Testis (tissue), 2 donors: Measurements from ENCODE around the gene AXIN1.

ENCODE experiments used
- CTCF ChIP-seq, 3 experiments: fragments of 450-650 bp in 2 of 3; fragments of 200-600 bp in 1 of 3; sonication (generic) in 1 of 3; IDR thresholded peaks; one replicate each; pipeline ENCODE4 v1.5.1; 2016 to 2019; ENCODE audit warnings: antibody characterized with exemption in 3 of 3, mild to moderate bottlenecking in 2 of 3, moderate library complexity in 1 of 3
- POLR2A ChIP-seq: fragments of 450-650 bp; IDR thresholded peaks from one replicate; pipeline ENCODE4 v1.6.1; 2017; ENCODE audit warnings: antibody characterized with exemption, mild to moderate bottlenecking, moderate library complexity

GRCh38 chr16:314351-314750, 38.2 kb downstream of the AXIN1 start:
- no peak for TF ChIP-seq CTCF (IDR thresholded peaks at IDR 0.05)
- TF ChIP-seq POLR2A, result no peak
